Measurements from ENCODE around the gene NRP1.
"Not testable (repeated sequence)": the region's sequence is repeated elsewhere in the genome, so short reads cannot be mapped to it uniquely, and the experiment has no call there.

The NRP1 gene

GRCh38 chr10:33139181-33139646, 195.3 kb downstream of the NRP1 start:
- DNase-seq (ENCODE audit: low read depth, low spot score): no peak
- no peak overlapping the region for H3K27ac ChIP-seq

- DNase-seq (ENCODE audit: low read depth, low spot score); H3K27ac ChIP-seq: not testable (repeated sequence)
Observed at GRCh38 chr10:33138686-33139085, 195.8 kb downstream of the NRP1 start.

GRCh38 chr10:33137356-33138005, 197.0 kb downstream of the NRP1 start:
- DNase-seq (ENCODE audit: low read depth, low spot score): no peak
- H3K27ac ChIP-seq: peak overlapping the region; percentile 77

- H3K27ac ChIP-seq: peak overlapping the region; percentile 77
- DNase-seq (ENCODE audit: low read depth, low spot score): no peak
Observed at GRCh38 chr10:33136781-33137180, 197.7 kb downstream of the NRP1 start.

GRCh38 chr10:33136271-33136670, 198.2 kb downstream of the NRP1 start:
- peak overlapping the region; percentile 77 for H3K27ac ChIP-seq
- peak; percentile 87 for DNase-seq (ENCODE audit: low read depth, low spot score)

GRCh38 chr10:33134011-33134751, 200.3 kb downstream of the NRP1 start:
- H3K27ac ChIP-seq: peak overlapping the region; percentile 77
- peak; percentile 100 for DNase-seq (ENCODE audit: low read depth, low spot score)

- H3K27ac ChIP-seq: peak overlapping the region; percentile 77
Observed at GRCh38 chr10:33133557-33133956, 200.9 kb downstream of the NRP1 start.

GRCh38 chr10:33132626-33133025, 201.8 kb downstream of the NRP1 start:
- DNase-seq (ENCODE audit: low read depth, low spot score): no peak

More at GRCh38 chr10:33133557-33133956, 200.9 kb downstream of the NRP1 start:
- no peak for DNase-seq (ENCODE audit: low read depth, low spot score)

GRCh38 chr10:33129996-33130386, 204.5 kb downstream of the NRP1 start:
- no peak for DNase-seq (ENCODE audit: low read depth, low spot score)
- H3K27ac ChIP-seq: peak overlapping the region; percentile 54

More at GRCh38 chr10:33132626-33133025, 201.8 kb downstream of the NRP1 start:
- peak overlapping the region; percentile 77 for H3K27ac ChIP-seq

- peak overlapping the region; percentile 54 for H3K27ac ChIP-seq
- peak; percentile 83 for DNase-seq (ENCODE audit: low read depth, low spot score)
Observed at GRCh38 chr10:33129141-33129995, 205.1 kb downstream of the NRP1 start.

- peak overlapping the region; percentile 98 for H3K27ac ChIP-seq
- no peak for DNase-seq (ENCODE audit: low read depth, low spot score)
Observed at GRCh38 chr10:33127622-33128021, 206.8 kb downstream of the NRP1 start.
